DOHH2 (cell line): Measurements from ENCODE around the gene CCDC71L.

Source experiments
- CTCF ChIP-seq: fragments of 200-600 bp; sonication (generic); IDR thresholded peaks from one replicate; pipeline ENCODE4 v1.5.1; 2014; ENCODE audit warnings: antibody characterized with exemption, mild to moderate bottlenecking, low read depth, low read length; ENCODE audit not compliant: poor library complexity, severe bottlenecking
- EZH2phosphoT487 ChIP-seq: fragments of 200-600 bp; sonication (generic); IDR thresholded peaks from 2 replicates; pipeline ENCODE4 v1.6.1; 2017; ENCODE audit warnings: borderline replicate concordance, mild to moderate bottlenecking, antibody characterized with exemption, low read length, moderate library complexity, mixed read lengths

GRCh38 chr7:106668861-106669524, 8.0 kb upstream of the CCDC71L start:
- TF ChIP-seq CTCF = no peak
- TF ChIP-seq EZH2phosphoT487 = no peak
